Neuronal stem cell (in vitro differentiated cells): ENCODE data around the gene LTC4S.

Experiments
- DNase-seq: peaks from one replicate; pipeline ENCODE4 v3.0.0-alpha.2; 2013; ENCODE audit warnings: low spot score
- H2AFZ ChIP-seq: one replicate; pipeline ENCODE4 v1.6.1; 2013; ENCODE audit warnings: mild to moderate bottlenecking, low read length, inconsistent platforms
- H2AK5ac ChIP-seq: 2 replicates; pipeline ENCODE4 v1.6.1; 2013; ENCODE audit warnings: low read depth, mild to moderate bottlenecking, inconsistent platforms, low read length, moderate library complexity, mixed read lengths
- H2BK120ac ChIP-seq: 2 replicates; pipeline ENCODE4 v1.6.1; 2013; ENCODE audit warnings: low read depth, mild to moderate bottlenecking, inconsistent platforms, low read length, moderate library complexity, mixed read lengths
- H2BK12ac ChIP-seq: one replicate; pipeline ENCODE4 v1.6.1; 2013; ENCODE audit warnings: low read length, inconsistent platforms
- H2BK15ac ChIP-seq: 2 replicates; pipeline ENCODE4 v1.6.1; 2013; ENCODE audit warnings: mild to moderate bottlenecking, low read length, inconsistent platforms, mixed read lengths
- H2BK5ac ChIP-seq: one replicate; pipeline ENCODE4 v1.6.1; 2013; ENCODE audit warnings: inconsistent platforms, mild to moderate bottlenecking, low read length, moderate library complexity
- H3K14ac ChIP-seq: one replicate; pipeline ENCODE4 v1.6.1; 2013; ENCODE audit warnings: low read length, inconsistent platforms
- H3K18ac ChIP-seq: 2 replicates; pipeline ENCODE4 v1.6.1; 2013; ENCODE audit warnings: low read length, inconsistent platforms
- H3K23ac ChIP-seq: 2 replicates; pipeline ENCODE4 v1.6.1; 2013; ENCODE audit warnings: low read depth, mild to moderate bottlenecking, mixed read lengths, low read length, inconsistent platforms; ENCODE audit not compliant: poor library complexity
- H3K27ac ChIP-seq: replicated peaks from 3 replicates; pipeline ENCODE4 v1.5.1; 2013; ENCODE audit warnings: low read length, inconsistent platforms
- H3K27me3 ChIP-seq, 3 experiments: 2 replicates each; pipeline ENCODE4 v1.6.1; 2013; ENCODE audit warnings: low read length in 3 of 3, mild to moderate bottlenecking in 2 of 3, inconsistent platforms in 1 of 3, low read depth in 1 of 3, mixed read lengths in 1 of 3, moderate library complexity in 1 of 3; ENCODE audit not compliant: control insufficient read depth in 3 of 3, insufficient read depth in 3 of 3
- H3K36me3 ChIP-seq, 2 donors: replicated peaks in 1 of 2; 2 replicates each; pipeline ENCODE4 v1.6.1; 2013; ENCODE audit warnings: low read length in 2 of 2; ENCODE audit not compliant: control insufficient read depth in 2 of 2, insufficient read depth in 2 of 2
- H3K4ac ChIP-seq: 2 replicates; pipeline ENCODE4 v1.6.1; 2013; ENCODE audit warnings: inconsistent platforms, mild to moderate bottlenecking, low read length, moderate library complexity
- H3K4me1 ChIP-seq, 2 donors: 1 replicate in 1 of 2; 2 replicates in 1 of 2; pipeline ENCODE4 v1.6.1; 2013; ENCODE audit warnings: low read length in 2 of 2, low read depth in 1 of 2; ENCODE audit not compliant: control insufficient read depth in 2 of 2, insufficient read depth in 1 of 2
- H3K4me2 ChIP-seq: one replicate; pipeline ENCODE4 v1.6.1; 2013; ENCODE audit warnings: mild to moderate bottlenecking, low read length, inconsistent platforms; ENCODE audit not compliant: insufficient read depth, poor library complexity, severe bottlenecking
- H3K4me3 ChIP-seq, 2 donors: 2 replicates each; pipeline ENCODE4 v1.5.1; 2013; ENCODE audit warnings: low read length in 2 of 2, mild to moderate bottlenecking in 2 of 2, inconsistent platforms in 1 of 2, moderate library complexity in 1 of 2
- H3K79me1 ChIP-seq: one replicate; pipeline ENCODE4 v1.6.1; 2013; ENCODE audit warnings: low read depth, mild to moderate bottlenecking, inconsistent platforms, low read length, moderate library complexity
- H3K9ac ChIP-seq: one replicate; pipeline ENCODE4 v1.6.1; 2013; ENCODE audit warnings: mild to moderate bottlenecking, low read depth, low read length, inconsistent platforms; ENCODE audit not compliant: poor library complexity
- H3K9me3 ChIP-seq, 2 donors: replicated peaks in 1 of 2; 2 replicates each; pipeline versions ENCODE3 to v1.6.1; 2013; ENCODE audit warnings: low read length in 2 of 2, mild to moderate bottlenecking in 2 of 2, inconsistent platforms in 1 of 2, low read depth in 1 of 2, mixed read lengths in 1 of 2, moderate library complexity in 1 of 2; ENCODE audit not compliant: control insufficient read depth in 2 of 2, insufficient read depth in 1 of 2
- H4K8ac ChIP-seq: one replicate; pipeline ENCODE4 v1.6.1; 2013; ENCODE audit warnings: low read depth, mild to moderate bottlenecking, inconsistent platforms, low read length, moderate library complexity
- H4K91ac ChIP-seq: one replicate; pipeline ENCODE4 v1.6.1; 2013; ENCODE audit warnings: low read length, low read depth, mild to moderate bottlenecking, inconsistent platforms; ENCODE audit not compliant: poor library complexity
- WGBS, 2 donors: extraction: QIAGEN DNeasy Blood & Tissue Kit; methylation state at CpG; one replicate each; pipeline ENCODE4 v1.1.7; 2013; ENCODE audit warnings: missing lambda C conversion rate in 2 of 2, mixed read lengths in 1 of 2; ENCODE audit not compliant: insufficient read length in 2 of 2, insufficient replicate concordance in 1 of 2; ENCODE audit errors: extremely low coverage in 2 of 2; 5-methylcytosine and 5-hydroxymethylcytosine counted together

Gene LTC4S

GRCh38 chr5:179759581-179760551, 33.9 kb upstream of the LTC4S start:
- Histone ChIP-seq H3K18ac (no peak overlapping the region), H3K9ac (no peak overlapping the region), H3K4me2 (no peak overlapping the region), H2BK12ac (no peak overlapping the region), H2AK5ac (no peak overlapping the region), H3K4me1 (peaks cover 2 to 25% of the 10 kb centered on the region in 2 donors), H3K27me3 (no peaks in the 10 kb centered on the region), H3K23ac (no peak overlapping the region), H3K9me3 (no peaks in the 10 kb centered on the region), H3K4me3 (no peak overlapping the region), H4K8ac (no peak overlapping the region), H3K27ac (no peak overlapping the region), H2BK15ac (no peak overlapping the region), H3K14ac (no peak overlapping the region), H3K36me3 (peaks cover 2 to 18% of the 10 kb centered on the region in 2 donors), H2BK5ac (no peak overlapping the region), H3K79me1 (peaks cover 16% of the 10 kb centered on the region), H2AFZ (no peak overlapping the region), H3K4ac (no peak overlapping the region), H4K91ac (no peak overlapping the region), H2BK120ac (no peak overlapping the region)
- DNase-seq, result no peak
- WGBS, 2 donors, result no CpG with 5 or more reads among the region's 9 CpGs

GRCh38 chr5:179762079-179762780, 31.6 kb upstream of the LTC4S start:
- Histone ChIP-seq H4K91ac (no peak overlapping the region), H2AFZ (no peak overlapping the region), H3K27me3 (no peaks in the 10 kb centered on the region), H3K36me3 (peaks cover 19 to 41% of the 10 kb centered on the region in 2 donors), H2BK5ac (no peak overlapping the region), H3K79me1 (peaks cover 17% of the 10 kb centered on the region), H3K4me3 (no peak overlapping the region), H3K18ac (no peak overlapping the region), H3K4me1 (peaks cover 2 to 34% of the 10 kb centered on the region in 2 donors), H3K9ac (no peak overlapping the region), H2BK12ac (no peak overlapping the region), H2BK15ac (no peak overlapping the region), H3K4ac (no peak overlapping the region), H3K23ac (no peak overlapping the region), H2BK120ac (no peak overlapping the region), H3K9me3 (no peaks in the 10 kb centered on the region), H3K27ac (peak overlapping the region; percentile 6), H4K8ac (no peak overlapping the region), H3K4me2 (no peak overlapping the region), H3K14ac (no peak overlapping the region), H2AK5ac (no peak overlapping the region)
- no peak for DNase-seq
- no CpG with 5 or more reads among the region's 10 CpGs for WGBS, 2 donors

GRCh38 chr5:179762781-179763176, 31.0 kb upstream of the LTC4S start:
- no peak overlapping the region for H3K4me2 ChIP-seq
- WGBS, 2 donors, result no CpG with 5 or more reads among the region's 3 CpGs
- H3K4me1 ChIP-seq, result peaks cover 2 to 34% of the 10 kb centered on the region in 2 donors
- peak overlapping the region; percentile 6 for H3K27ac ChIP-seq
- H3K27me3 ChIP-seq, result no peaks in the 10 kb centered on the region
- no peak overlapping the region for H2AFZ ChIP-seq
- no peak overlapping the region for H3K23ac ChIP-seq
- H3K14ac ChIP-seq, result no peak overlapping the region
- H3K9me3 ChIP-seq, result no peaks in the 10 kb centered on the region
- H2BK12ac ChIP-seq, result no peak overlapping the region
- H2AK5ac ChIP-seq, result no peak overlapping the region
- no peak overlapping the region for H3K9ac ChIP-seq
- H2BK120ac ChIP-seq, result no peak overlapping the region
- no peak overlapping the region for H3K4ac ChIP-seq
- H3K4me3 ChIP-seq, result no peak overlapping the region
- no peak overlapping the region for H4K91ac ChIP-seq
- no peak for DNase-seq
- no peak overlapping the region for H2BK5ac ChIP-seq
- no peak overlapping the region for H4K8ac ChIP-seq
- no peak overlapping the region for H3K18ac ChIP-seq
- peaks cover 17% of the 10 kb centered on the region for H3K79me1 ChIP-seq
- H2BK15ac ChIP-seq, result no peak overlapping the region
- peaks cover 21 to 46% of the 10 kb centered on the region in 2 donors for H3K36me3 ChIP-seq
